ENCODE results near the gene BGLAP.

The BGLAP gene

GRCh38 chr1:156259805-156260204 is 17.8 kb downstream of the BGLAP start:
- DNase-seq: no peak

GRCh38 chr1:156260896-156261295 is 18.9 kb downstream of the BGLAP start:
- no peak for DNase-seq

- no peak for DNase-seq
These were observed 20.7 kb downstream of the BGLAP start for GRCh38 chr1:156262461-156263287.

GRCh38 chr1:156263288-156263655 is 21.3 kb downstream of the BGLAP start:
- DNase-seq: no peak

GRCh38 chr1:156266051-156266450 is 24.1 kb downstream of the BGLAP start:
- no peak for DNase-seq

- no peak for DNase-seq
These were observed 26.4 kb downstream of the BGLAP start for GRCh38 chr1:156268336-156268735.

- no peak for DNase-seq
These were observed 28.3 kb downstream of the BGLAP start for GRCh38 chr1:156270314-156270713.

GRCh38 chr1:156276532-156276931 is 34.5 kb downstream of the BGLAP start:
- no peak for DNase-seq

- no peak for DNase-seq
These were observed 35.0 kb downstream of the BGLAP start for GRCh38 chr1:156276966-156277381.

GRCh38 chr1:156279837-156280236 is 37.9 kb downstream of the BGLAP start:
- no peak for DNase-seq

- no peak for DNase-seq
These were observed 39.3 kb downstream of the BGLAP start for GRCh38 chr1:156281281-156281680.

- DNase-seq: no peak
These were observed 39.9 kb downstream of the BGLAP start for GRCh38 chr1:156281693-156282478.

GRCh38 chr1:156282479-156283222 is 40.7 kb downstream of the BGLAP start, which contains the start of gene SMG5:
Gene SMG5, minus strand, starts transcription at chr1:156282825. Its CDS starts 145 bp downstream, at chr1:156282680.
- DNase-seq: peak; percentile 89

GRCh38 chr1:156283521-156283920 is 41.5 kb downstream of the BGLAP start:
- no peak for DNase-seq

GRCh38 chr1:156284112-156284511 is 42.1 kb downstream of the BGLAP start, which contains the start of gene TMEM79:
Gene TMEM79, plus strand, starts transcription at chr1:156284325. Its CDS starts 902 bp downstream, at chr1:156285227.
- no peak for DNase-seq

GRCh38 chr1:156284757-156285156 is 42.8 kb downstream of the BGLAP start:
- no peak for DNase-seq

GRCh38 chr1:156285437-156285836 is 43.5 kb downstream of the BGLAP start:
- no peak for DNase-seq

- no peak for DNase-seq
These were observed 44.1 kb downstream of the BGLAP start for GRCh38 chr1:156286061-156286460.

GRCh38 chr1:156289857-156290256 is 47.9 kb downstream of the BGLAP start:
- DNase-seq: no peak

GRCh38 chr1:156291226-156292061 is 49.5 kb downstream of the BGLAP start:
- no peak for DNase-seq
